Thyroid gland (tissue), 4 donors: ENCODE measurements around the gene CYGB. TPM values are rescaled to one million over a fixed set of nuclear protein-coding genes. Genes with fewer than 3 reads are reported as not detected.
A peak's percentile ranks its signal among the peaks of the same experiment; 100 is the strongest.

ENCODE experiments used
- DNase-seq, 2 donors: peaks; one replicate each; pipeline ENCODE4 v3.0.0-alpha.2; 2019
- H3K27ac ChIP-seq, 3 donors: fragments of 200-600 bp; sonication (generic); 1 replicate in 2 of 3; 2 replicates in 1 of 3; pipeline ENCODE4 v1.5.1; 2016 to 2019; ENCODE audit warnings: mild to moderate bottlenecking in 1 of 3, moderate library complexity in 1 of 3
- H3K27me3 ChIP-seq: fragments of 200-600 bp; sonication (generic); one replicate; pipeline ENCODE4 v1.5.1; 2019
- H3K36me3 ChIP-seq, 2 donors: fragments of 200-600 bp; sonication (generic); one replicate each; pipeline ENCODE4 v1.5.1; 2016 to 2019
- H3K4me1 ChIP-seq, 2 donors: fragments of 200-600 bp; sonication (generic); one replicate each; pipeline ENCODE4 v1.5.1; 2017 to 2019
- H3K4me3 ChIP-seq, 3 donors: fragments of 200-600 bp; sonication (generic); replicated peaks in 1 of 3; 1 replicate in 2 of 3; 2 replicates in 1 of 3; pipeline ENCODE4 v1.5.1; 2016; ENCODE audit warnings: mild to moderate bottlenecking in 1 of 3
- H3K9me3 ChIP-seq: fragments of 200-600 bp; sonication (generic); one replicate; pipeline ENCODE4 v1.5.1; 2017
- CTCF ChIP-seq, 6 experiments: fragments of 200-600 bp in 3 of 6; fragments of 450-650 bp in 3 of 6; sonication (generic) in 3 of 6; IDR thresholded peaks; one replicate each; pipeline ENCODE4 v1.5.1; 2016 to 2019; ENCODE audit warnings: antibody characterized with exemption in 6 of 6, mild to moderate bottlenecking in 2 of 6, inconsistent platforms in 1 of 6, moderate library complexity in 1 of 6
- POLR2A ChIP-seq, 2 donors: fragments of 450-650 bp; IDR thresholded peaks; one replicate each; pipeline ENCODE4 v1.6.1; 2017; ENCODE audit warnings: antibody characterized with exemption in 2 of 2, mild to moderate bottlenecking in 2 of 2, moderate library complexity in 1 of 2
- WGBS, 2 donors: methylation state at CpG; one replicate each; pipeline ENCODE4 v1.1.5; 2017; 5-methylcytosine and 5-hydroxymethylcytosine counted together
- intact Hi-C: fragments of 100-400 bp; cut with DNase I; formaldehyde crosslinking; loops from one replicate; pipeline ENCODE4 v1.15.1; 2023
- total RNA-seq, 4 donors: library from RNA; depleted of rRNA; stranded (reverse); fragments of >200 nt; gene quantifications; one replicate each; pipeline ENCODE4 v1.2.3, GENCODE V29; 2016

The CYGB gene
- total RNA-seq, 4 donors from 2014 or later = 14.7 to 32.3 (median 25.6) TPM

- H3K9me3 ChIP-seq = no peaks in the 10 kb centered on the region
- intact Hi-C loops = no loop called here
- H3K27me3 ChIP-seq = no peaks in the 10 kb centered on the region
- H3K4me1 ChIP-seq = peaks cover 60 to 66% of the 10 kb centered on the region in 2 donors
- peak overlapping the region; percentile 81 to 95 (median 92) for H3K27ac ChIP-seq
- TF ChIP-seq CTCF (IDR thresholded peaks at IDR 0.05) = no peak
- no peak for TF ChIP-seq POLR2A (IDR thresholded peaks at IDR 0.05)
- H3K36me3 ChIP-seq = peaks cover 0 to under 1% of the 10 kb centered on the region in 2 donors
- 71 to 73% methylated on average over 17 to 18 of the region's 19 CpGs for WGBS, 2 donors
- no peak for DNase-seq
- no peak overlapping the region for H3K4me3 ChIP-seq
Measured at GRCh38 chr17:76568811-76569221, 31.3 kb upstream of the CYGB start.

GRCh38 chr17:76567634-76568432 lies 30.3 kb upstream of the CYGB start:
- peak; percentile 90 to 92 for DNase-seq
- peaks cover 0 to 7% of the 10 kb centered on the region in 2 donors for H3K36me3 ChIP-seq
- intact Hi-C loops = no loop called here
- H3K4me1 ChIP-seq = peaks cover 60 to 66% of the 10 kb centered on the region in 2 donors
- TF ChIP-seq CTCF (IDR thresholded peaks at IDR 0.05) = no peak
- TF ChIP-seq POLR2A (IDR thresholded peaks at IDR 0.05) = peak; percentile 17 to 48
- H3K9me3 ChIP-seq = no peaks in the 10 kb centered on the region
- 48 to 52% methylated on average over 13 of the region's 14 CpGs for WGBS, 2 donors
- peak overlapping the region; percentile 81 to 95 (median 92) for H3K27ac ChIP-seq
- H3K4me3 ChIP-seq = no peak overlapping the region
- no peaks in the 10 kb centered on the region for H3K27me3 ChIP-seq

GRCh38 chr17:76566988-76567431 lies 29.5 kb upstream of the CYGB start:
- Histone ChIP-seq H3K27me3 (no peaks in the 10 kb centered on the region), H3K9me3 (no peaks in the 10 kb centered on the region), H3K27ac (peak overlapping the region; percentile 81 to 95 (median 92)), H3K4me1 (peaks cover 58 to 62% of the 10 kb centered on the region in 2 donors), H3K4me3 (no peak overlapping the region), H3K36me3 (peaks cover 0 to 7% of the 10 kb centered on the region in 2 donors)
- intact Hi-C loops = no loop called here
- TF ChIP-seq CTCF (IDR thresholded peaks at IDR 0.05) (no peak), POLR2A (IDR thresholded peaks at IDR 0.05) (no peak)
- WGBS, 2 donors = 67 to 69% methylated on average over 5 of the region's 5 CpGs
- DNase-seq = no peak

- no peak overlapping the region for H3K4me3 ChIP-seq
- peaks cover 58% of the 10 kb centered on the region in 2 donors for H3K4me1 ChIP-seq
- no peaks in the 10 kb centered on the region for H3K9me3 ChIP-seq
- H3K27me3 ChIP-seq = no peaks in the 10 kb centered on the region
- intact Hi-C loops = no loop called here
- H3K27ac ChIP-seq = peak overlapping the region; percentile 81 to 95 (median 92)
- 80 to 85% methylated on average over 3 of the region's 3 CpGs for WGBS, 2 donors
- no peak for DNase-seq
- H3K36me3 ChIP-seq = peaks cover 0 to 10% of the 10 kb centered on the region in 2 donors
- TF ChIP-seq CTCF (IDR thresholded peaks at IDR 0.05) (no peak), POLR2A (IDR thresholded peaks at IDR 0.05) (no peak)
Measured at GRCh38 chr17:76566613-76566943, 29.1 kb upstream of the CYGB start.
